Middle frontal gyrus (tissue), 1 donor: ENCODE results near the gene RAPGEF1.

Source experiments
- DNase-seq: peaks from one replicate; pipeline ENCODE4 v3.0.0-alpha.2; 2015; ENCODE audit warnings: low spot score; ENCODE audit errors: extremely low spot score

Gene RAPGEF1

DNA sequence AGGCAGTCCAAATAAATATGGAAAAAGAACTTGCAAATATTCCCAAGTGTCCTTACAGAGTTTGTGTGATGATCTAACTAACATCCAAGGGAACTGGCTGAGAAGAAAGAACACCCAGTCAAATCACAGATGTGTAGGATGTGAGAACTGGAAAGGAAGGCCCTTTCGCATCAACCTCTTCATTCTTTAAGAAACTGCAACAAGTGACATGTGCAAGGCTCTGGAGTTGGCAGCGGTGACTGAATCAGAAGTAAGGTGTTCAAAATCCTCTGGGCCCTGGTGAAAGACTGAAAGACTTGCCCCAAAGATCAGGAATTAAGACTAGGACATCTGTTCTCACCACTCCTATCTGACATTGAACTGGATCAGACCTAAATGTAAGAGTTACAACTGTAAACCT, 88.7 kb downstream of the RAPGEF1 start:
- no peak for DNase-seq

DNA sequence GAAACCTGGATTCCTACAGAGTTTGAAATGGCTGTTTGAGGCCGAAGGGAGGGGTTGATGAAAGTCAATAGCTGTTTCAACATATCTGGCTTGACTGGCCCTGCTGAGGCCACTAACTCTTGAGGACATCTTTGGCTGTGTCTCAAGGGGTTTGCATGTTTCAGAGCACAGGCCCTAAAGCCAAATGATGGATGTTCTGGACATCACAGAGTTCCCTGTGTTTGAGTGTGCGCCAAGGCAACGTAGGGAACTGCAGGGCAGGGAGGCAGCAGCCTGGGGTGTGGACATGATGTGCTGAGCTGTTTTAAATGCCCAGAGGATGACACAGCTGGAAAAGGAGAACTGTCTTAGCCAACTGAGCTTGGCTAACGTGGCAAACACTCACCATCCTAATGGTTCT, 89.6 kb downstream of the RAPGEF1 start:
- DNase-seq = no peak

- DNase-seq = no peak
Measured at GRCh38 chr9:131649646-131650045, 90.2 kb downstream of the RAPGEF1 start.

- DNase-seq = no peak
Measured at GRCh38 chr9:131645078-131645776, 94.6 kb downstream of the RAPGEF1 start.

GRCh38 chr9:131642496-131643083, 97.3 kb downstream of the RAPGEF1 start:
- no peak for DNase-seq

DNA sequence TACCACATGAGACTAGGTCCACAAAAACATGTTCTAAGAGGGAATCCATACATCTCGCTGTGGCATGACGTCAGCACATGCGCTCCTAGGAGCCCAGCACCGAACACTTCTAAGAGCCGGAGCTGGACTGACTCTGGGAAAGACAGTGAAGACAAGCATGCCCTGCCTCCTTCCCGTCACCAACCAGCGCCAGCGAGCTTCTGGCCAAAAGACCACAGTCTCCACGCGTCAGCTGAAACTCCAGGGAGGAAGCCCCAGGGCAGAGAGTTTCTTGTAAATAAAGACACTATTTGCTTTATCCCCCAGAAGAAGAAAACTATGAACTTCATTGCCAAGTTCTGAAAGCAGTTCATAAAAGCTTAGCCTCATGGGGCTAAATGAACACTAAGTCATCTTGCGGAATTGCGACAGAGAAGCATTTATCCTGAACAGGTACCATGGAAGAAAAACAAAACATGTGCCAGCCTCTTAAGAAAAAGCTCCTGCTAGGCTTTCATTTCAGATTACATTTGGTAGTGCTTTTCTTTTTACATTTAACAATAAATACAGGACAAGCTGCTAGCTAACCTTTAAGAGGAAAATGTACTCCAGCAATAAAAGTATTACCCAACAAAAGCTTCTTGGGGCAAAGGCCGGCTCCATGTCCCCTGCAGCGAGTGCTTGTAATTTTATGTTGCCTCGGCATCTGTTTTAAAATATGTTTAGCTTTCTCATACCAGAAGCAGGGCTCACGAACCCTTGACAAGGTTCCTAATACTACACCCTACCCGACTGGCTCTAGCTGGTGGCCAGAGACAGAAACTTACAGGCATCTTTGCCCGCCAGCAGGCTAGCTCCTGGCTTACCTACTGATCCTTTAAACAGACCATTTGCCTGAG, 98.0 kb downstream of the RAPGEF1 start:
- no peak for DNase-seq

DNA sequence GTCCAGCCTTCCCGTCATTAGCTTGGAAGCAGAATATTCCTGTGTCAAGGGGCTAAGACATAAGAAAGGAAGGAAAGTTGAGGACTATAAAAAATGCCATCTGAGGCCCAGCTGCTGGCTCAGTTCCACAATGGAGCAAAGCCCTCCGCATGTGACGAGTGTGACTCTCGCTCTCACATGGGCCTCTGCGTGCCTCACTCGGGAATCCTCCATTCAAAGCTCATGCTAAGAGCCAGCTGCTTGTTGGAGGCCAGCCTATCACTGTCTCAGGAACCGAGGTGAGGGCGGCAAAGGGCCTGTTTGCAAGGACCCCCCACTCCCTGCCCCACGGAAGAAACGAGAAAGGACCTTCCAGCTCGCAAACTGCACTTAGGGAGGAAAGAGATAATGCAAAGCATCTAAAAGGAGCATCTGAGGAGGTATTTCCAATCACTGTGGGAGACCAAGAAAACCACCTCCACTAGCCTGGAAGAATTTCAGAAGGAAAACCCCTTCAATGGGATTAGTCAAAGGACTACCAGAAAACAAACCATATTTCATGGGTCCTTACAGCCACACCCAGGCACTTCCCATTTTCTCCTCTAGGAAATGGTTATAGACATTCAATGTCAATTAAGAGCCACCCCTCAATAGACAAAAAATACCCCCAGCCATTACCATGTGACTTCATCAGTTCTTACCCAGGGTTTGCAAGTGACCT, 99.3 kb downstream of the RAPGEF1 start:
- DNase-seq = no peak

DNA sequence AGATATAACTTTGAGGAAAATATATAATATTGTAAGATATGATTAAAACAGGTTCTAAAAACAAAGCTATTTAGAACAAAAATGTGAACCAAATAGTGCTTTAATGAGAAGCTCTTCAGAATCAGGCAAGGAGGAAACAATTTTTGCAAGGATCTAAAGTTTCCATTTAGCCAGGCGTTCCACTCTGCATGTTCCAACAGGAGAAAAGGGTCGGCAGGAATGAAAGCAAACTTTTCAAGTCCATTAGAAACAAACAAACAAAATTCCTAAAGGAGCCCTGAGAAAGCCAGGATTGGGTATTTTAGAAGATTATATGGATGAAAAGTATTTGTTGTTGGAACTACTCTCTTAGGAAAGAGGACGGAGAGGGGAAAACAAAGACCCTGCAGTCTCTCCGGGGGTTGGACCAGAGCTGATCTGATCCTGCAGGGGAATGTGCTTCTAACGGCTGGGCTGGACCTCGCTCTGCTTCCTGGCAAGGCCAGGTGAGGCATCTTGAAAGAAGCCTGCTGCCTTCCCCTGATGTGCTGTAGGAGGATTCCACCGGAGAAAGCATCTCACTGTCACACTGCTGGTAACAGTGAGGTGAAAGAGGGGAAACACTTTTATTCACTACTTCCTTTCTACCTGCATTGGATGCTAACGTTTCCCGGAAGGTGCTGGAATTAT, 100.0 kb downstream of the RAPGEF1 start:
- no peak for DNase-seq

- DNase-seq = no peak
Measured at GRCh38 chr9:131636593-131636992, 103.3 kb downstream of the RAPGEF1 start.

DNA sequence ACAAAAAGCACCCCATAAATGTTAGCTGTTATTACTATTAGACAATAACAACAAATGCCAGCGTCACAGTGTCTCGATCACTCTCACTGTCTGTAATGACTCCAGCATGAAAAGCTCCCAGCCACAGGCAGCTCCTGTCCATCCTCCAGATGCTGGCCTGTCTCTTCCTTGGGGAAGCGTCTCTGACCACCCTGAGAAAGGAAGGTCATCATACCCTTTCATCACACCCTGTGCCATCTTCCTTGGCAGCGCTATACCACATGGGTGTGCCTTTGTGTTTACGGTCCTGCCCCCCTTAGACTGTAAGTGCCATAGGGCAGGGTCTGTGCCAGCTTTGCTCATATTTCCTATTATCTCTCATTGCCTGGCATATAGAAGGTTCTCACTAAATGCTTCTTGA, 104.0 kb downstream of the RAPGEF1 start:
- DNase-seq = no peak

DNA sequence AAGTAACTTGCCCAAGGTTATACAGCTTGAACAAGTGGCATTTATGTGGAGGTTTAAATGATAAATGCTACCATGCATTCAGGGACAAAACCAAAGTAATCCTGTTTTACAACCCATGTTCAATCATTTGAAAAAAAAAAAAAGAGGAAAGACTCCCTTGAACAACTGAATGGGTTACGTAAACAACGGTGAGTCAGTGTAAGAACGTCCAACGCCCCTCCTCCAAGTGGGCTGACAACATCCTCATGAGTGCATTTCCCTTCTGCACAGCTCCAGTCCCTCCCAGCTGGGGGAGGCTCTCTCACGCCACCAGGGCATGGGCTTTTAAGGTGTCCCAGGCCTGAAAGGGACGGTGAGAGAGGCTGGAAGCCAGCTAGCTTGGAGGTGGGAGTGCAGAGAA, 104.6 kb downstream of the RAPGEF1 start:
- no peak for DNase-seq

DNA sequence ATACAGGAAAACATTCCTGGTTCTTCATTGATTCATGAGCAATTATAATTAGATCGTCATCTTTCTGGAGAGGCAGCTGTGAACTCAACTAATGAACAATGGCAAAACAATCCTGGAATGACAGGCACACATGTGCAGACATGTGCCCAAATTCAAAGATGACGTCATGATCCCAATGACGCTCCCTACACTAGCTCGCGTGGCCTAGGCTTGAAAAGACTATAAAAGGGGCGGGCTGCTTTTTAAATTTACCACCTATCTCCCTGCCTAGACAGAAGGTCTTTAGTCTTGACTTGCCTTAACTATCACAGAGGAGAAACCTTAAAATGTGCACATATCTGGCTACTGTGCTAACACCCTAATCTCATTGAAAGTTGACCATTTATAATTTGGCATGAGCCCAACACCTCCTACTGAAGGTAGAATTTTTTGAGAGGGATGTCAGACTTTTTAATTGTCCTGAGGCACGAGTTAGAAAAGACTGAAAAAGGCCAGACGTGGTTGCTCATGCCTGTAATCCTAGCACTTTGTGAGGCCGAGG, 106.3 kb downstream of the RAPGEF1 start:
- DNase-seq = no peak

DNA sequence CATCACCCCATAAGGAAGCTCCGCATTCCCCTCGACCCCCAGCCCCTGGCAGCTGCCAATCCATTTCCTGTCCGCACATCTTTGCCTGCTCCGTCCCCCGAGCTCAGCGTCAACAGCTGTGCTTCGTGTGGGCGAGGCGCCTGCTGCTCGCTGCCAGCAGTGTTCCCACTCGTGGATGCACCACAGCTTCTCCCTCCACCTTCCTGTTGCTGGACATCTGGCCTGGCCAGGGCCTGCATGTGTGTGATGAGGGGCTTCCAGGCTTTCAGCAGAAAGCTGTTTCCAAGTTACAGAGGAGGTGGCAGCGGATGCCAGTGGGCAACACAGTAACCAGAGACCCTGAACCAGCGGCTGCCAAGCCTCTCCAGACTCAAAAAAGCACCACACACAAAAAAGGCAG, 108.6 kb downstream of the RAPGEF1 start:
- no peak for DNase-seq

DNA sequence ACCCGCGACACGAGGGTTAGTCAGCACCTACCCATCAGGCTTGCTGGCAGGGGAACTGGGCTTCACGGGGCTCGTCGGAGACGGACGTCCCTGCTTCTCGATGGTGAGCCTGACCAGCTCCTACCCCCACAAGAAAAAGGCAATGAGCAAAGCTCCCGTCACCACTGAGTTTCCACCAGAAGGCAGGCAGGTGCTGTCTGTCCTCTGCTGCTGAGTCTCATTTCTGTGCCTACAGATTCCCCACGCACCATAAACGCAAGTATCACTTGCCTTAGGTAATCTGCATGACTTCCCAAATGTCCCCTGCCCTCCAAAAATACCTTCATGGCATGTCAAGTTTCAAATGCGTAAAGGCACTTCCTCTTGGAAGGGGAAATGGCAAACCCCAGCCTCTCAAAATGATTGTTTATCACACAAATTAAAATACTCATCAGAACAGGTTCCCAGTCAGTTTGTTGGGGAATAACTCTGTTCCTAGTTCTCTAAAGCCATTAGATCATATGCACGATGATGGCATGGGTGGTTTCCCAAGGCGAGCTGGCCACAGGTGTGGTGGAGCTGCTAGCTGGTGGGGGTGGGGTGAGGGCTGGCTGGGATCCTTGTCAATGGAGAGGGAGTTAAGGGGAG, 109.6 kb downstream of the RAPGEF1 start:
- no peak for DNase-seq

GRCh38 chr9:131629825-131630204, 110.1 kb downstream of the RAPGEF1 start:
- DNase-seq = no peak

DNA sequence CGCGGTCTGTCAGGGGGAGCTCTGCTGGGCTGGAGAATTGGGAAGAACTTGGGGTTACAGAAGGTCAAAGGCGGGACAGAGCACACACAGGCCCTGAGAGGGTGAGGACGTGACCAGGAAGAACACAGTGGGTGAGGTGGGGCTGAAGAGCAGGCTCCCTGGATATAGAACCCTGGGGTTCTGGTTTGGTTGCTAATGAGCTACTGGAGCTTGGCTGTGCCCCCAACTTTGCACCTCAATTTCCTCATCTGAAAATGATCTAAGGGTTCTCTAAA, 110.7 kb downstream of the RAPGEF1 start:
- no peak for DNase-seq

DNA sequence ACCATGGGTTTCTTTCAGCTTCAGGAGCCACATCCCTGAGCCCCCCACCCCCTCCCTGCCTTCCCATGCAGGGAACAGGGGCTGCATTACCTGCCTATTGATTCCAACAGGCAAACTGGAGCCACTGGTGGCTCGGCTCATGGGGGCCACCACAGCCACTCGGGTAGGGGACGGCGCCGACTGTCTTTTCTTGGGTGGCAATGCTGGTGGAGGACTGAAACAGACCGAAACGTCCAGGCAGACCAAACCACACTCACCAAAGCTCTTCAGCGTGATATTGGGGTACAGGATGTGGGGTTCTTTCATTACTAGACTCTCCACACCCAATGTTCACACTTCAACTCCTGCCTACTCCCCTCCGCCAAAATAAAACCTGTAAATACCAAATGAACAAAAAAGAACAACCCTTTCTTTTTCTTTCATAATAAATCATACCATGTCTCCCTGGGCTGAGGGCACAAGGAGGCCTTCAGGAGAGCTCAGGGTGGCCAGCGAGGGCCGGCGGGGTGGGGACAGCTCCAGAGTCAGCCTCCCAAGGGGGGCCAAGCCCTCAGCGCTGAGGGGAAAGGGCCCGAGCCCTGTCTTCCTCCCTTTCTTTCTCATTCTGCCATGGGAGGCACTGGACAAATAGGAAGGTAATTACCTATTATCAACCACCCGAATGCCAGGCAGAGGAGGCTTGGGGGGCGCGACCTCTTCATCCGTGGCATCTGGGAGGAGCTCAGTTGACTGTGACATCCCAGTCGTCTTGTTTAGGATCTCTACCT, 111.2 kb downstream of the RAPGEF1 start:
- no peak for DNase-seq

DNA sequence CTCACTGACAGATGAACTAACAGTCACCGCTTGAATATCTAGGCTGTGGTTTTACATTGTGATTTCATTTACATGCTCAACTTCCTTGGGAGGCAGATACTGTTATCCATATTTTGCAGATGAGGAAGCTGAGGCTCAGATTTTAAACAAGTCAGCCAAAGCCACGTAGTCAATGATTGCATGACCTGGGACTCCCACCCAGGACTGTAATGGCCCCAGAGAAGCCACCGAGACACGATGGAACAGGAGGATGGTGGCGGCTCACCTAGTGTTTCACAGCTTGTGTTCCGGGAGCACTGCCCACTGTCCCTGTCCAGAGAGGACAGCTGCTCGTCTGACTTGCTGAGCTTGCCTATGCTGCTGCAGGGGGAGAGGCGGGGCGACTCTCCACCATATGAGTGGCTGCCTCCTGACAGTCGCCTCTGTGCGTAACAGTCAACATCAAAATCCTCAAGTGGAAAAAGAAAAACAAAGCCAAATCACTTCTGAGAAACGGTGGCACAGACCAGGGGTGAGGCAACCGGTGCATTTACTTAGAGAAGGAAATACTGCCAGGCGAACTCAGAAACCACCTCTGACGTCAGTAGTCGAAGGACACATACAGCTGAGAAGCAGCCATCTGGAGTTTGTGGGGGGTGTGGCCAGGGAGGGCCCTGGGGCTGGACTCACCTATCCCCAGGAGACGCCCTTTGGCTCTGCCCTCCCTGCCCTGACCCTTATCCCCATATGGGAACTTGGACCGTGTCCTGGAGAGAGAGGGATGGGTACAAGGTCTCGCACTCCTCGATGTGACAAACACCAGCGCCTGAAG, 112.0 kb downstream of the RAPGEF1 start:
- no peak for DNase-seq

GRCh38 chr9:131627326-131627647, 112.6 kb downstream of the RAPGEF1 start:
- no peak for DNase-seq
